Transverse colon (tissue), 4 donors: ENCODE measurements around the gene TNRC6A.

Source experiments
- EP300 ChIP-seq: sonication (generic); formaldehyde crosslinking; IDR thresholded peaks from one replicate; pipeline ENCODE4 v1.6.1; 2017; ENCODE audit warnings: antibody characterized with exemption, low read depth
- POLR2A ChIP-seq: fragments of 450-650 bp; IDR thresholded peaks from one replicate; pipeline ENCODE4 v1.6.1; 2016; ENCODE audit warnings: antibody characterized with exemption, mild to moderate bottlenecking, moderate library complexity
- POLR2AphosphoS5 ChIP-seq, 3 donors: sonication (generic); formaldehyde crosslinking; IDR thresholded peaks; one replicate each; pipeline ENCODE4 v1.6.1; 2016; ENCODE audit warnings: antibody characterized with exemption in 3 of 3
- TF ChIP-seq, protein P1 (sequence below), 5 experiments: fragments of 200-600 bp in 3 of 5; fragments of 450-650 bp in 2 of 5; sonication (generic) in 3 of 5; IDR thresholded peaks; 1 replicate in 2 of 5; 2 replicates in 3 of 5; pipeline ENCODE4 v1.5.1; 2016 to 2017; ENCODE audit warnings: antibody characterized with exemption in 5 of 5, inconsistent platforms in 3 of 5, mild to moderate bottlenecking in 2 of 5, moderate library complexity in 1 of 5

GRCh38 chr16:24736758-24737157 lies 7.3 kb downstream of the TNRC6A start:
- TF ChIP-seq, protein P1, sequence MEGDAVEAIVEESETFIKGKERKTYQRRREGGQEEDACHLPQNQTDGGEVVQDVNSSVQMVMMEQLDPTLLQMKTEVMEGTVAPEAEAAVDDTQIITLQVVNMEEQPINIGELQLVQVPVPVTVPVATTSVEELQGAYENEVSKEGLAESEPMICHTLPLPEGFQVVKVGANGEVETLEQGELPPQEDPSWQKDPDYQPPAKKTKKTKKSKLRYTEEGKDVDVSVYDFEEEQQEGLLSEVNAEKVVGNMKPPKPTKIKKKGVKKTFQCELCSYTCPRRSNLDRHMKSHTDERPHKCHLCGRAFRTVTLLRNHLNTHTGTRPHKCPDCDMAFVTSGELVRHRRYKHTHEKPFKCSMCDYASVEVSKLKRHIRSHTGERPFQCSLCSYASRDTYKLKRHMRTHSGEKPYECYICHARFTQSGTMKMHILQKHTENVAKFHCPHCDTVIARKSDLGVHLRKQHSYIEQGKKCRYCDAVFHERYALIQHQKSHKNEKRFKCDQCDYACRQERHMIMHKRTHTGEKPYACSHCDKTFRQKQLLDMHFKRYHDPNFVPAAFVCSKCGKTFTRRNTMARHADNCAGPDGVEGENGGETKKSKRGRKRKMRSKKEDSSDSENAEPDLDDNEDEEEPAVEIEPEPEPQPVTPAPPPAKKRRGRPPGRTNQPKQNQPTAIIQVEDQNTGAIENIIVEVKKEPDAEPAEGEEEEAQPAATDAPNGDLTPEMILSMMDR (IDR thresholded peaks at IDR 0.05) = no peak
- TF ChIP-seq POLR2A (no peak), POLR2AphosphoS5 (IDR thresholded peaks at IDR 0.05) (no peak), EP300 (no peak)
